Inferior parietal cortex (tissue), 1 donor: ENCODE results near the gene CDH4.
A peak's percentile ranks its signal among the peaks of the same experiment; 100 is the strongest.

ENCODE experiments used
- DNase-seq: peaks from one replicate; pipeline ENCODE4 v3.0.0-alpha.2; 2016; ENCODE audit errors: extremely low spot score

CDH4 gene

GRCh38 chr20:61576372-61576771 lies 324.3 kb downstream of the CDH4 start:
- no peak for DNase-seq

- no peak for DNase-seq
Observed at GRCh38 chr20:61577065-61577464, 325.0 kb downstream of the CDH4 start.

- DNase-seq, result no peak
Observed at GRCh38 chr20:61579908-61580307, 327.8 kb downstream of the CDH4 start.

GRCh38 chr20:61580958-61581824 lies 329.1 kb downstream of the CDH4 start:
- DNase-seq, result no peak

GRCh38 chr20:61581825-61582188 lies 329.7 kb downstream of the CDH4 start:
- no peak for DNase-seq

- no peak for DNase-seq
Observed at GRCh38 chr20:61582196-61582923, 330.3 kb downstream of the CDH4 start.

GRCh38 chr20:61583356-61583755 lies 331.3 kb downstream of the CDH4 start:
- DNase-seq, result no peak

GRCh38 chr20:61584851-61585250 lies 332.8 kb downstream of the CDH4 start:
- no peak for DNase-seq

- DNase-seq, result no peak
Observed at GRCh38 chr20:61585764-61586163, 333.7 kb downstream of the CDH4 start.

- DNase-seq, result no peak
Observed at GRCh38 chr20:61587036-61587435, 335.0 kb downstream of the CDH4 start.

- DNase-seq, result no peak
Observed at GRCh38 chr20:61587681-61588289, 335.7 kb downstream of the CDH4 start.

GRCh38 chr20:61588411-61589385 lies 336.6 kb downstream of the CDH4 start:
- DNase-seq, result no peak

GRCh38 chr20:61590236-61590635 lies 338.2 kb downstream of the CDH4 start:
- DNase-seq, result no peak

- DNase-seq, result no peak
Observed at GRCh38 chr20:61593516-61593915, 341.5 kb downstream of the CDH4 start.

- DNase-seq, result no peak
Observed at GRCh38 chr20:61594198-61594597, 342.1 kb downstream of the CDH4 start.

- no peak for DNase-seq
Observed at GRCh38 chr20:61595216-61595615, 343.2 kb downstream of the CDH4 start.

- DNase-seq, result no peak
Observed at GRCh38 chr20:61596687-61597330, 344.7 kb downstream of the CDH4 start.

- DNase-seq, result no peak
Observed at GRCh38 chr20:61597996-61598395, 345.9 kb downstream of the CDH4 start.

GRCh38 chr20:61598586-61598985 lies 346.5 kb downstream of the CDH4 start:
- no peak for DNase-seq

- DNase-seq, result no peak
Observed at GRCh38 chr20:61599061-61599531, 347.0 kb downstream of the CDH4 start.

- DNase-seq, result peak; percentile 2
Observed at GRCh38 chr20:61599541-61599992, 347.5 kb downstream of the CDH4 start.
